Activated naive CD8-positive, alpha-beta T cell treated with anti-CD3 and anti-CD28 coated beads, Interleukin-2, amount 50 U/mL, for 24 hours (primary cell): ENCODE data around the gene SLC24A4.

Experiments used
- ATAC-seq: fragments of 150-1000 bp; cut with Tn5 transposase; one replicate; pipeline ENCODE4 v1.10.0; 2021
- DNase-seq: peaks from one replicate; pipeline ENCODE4 v3.0.0; 2021
- H3K27ac Mint-ChIP-seq: one replicate; pipeline ENCODE4 v1.8.0; 2021; ENCODE audit warnings: mild to moderate bottlenecking, mixed read lengths
- H3K27me3 Mint-ChIP-seq: one replicate; pipeline ENCODE4 v1.8.0; 2021; ENCODE audit warnings: mixed read lengths
- H3K36me3 Mint-ChIP-seq: one replicate; pipeline ENCODE4 v1.8.0; 2021; ENCODE audit warnings: low read depth, mixed read lengths
- H3K4me1 Mint-ChIP-seq: one replicate; pipeline ENCODE4 v1.8.0; 2021; ENCODE audit warnings: mixed read lengths
- H3K4me3 Mint-ChIP-seq: one replicate; pipeline ENCODE4 v1.8.0; 2021; ENCODE audit warnings: mild to moderate bottlenecking, moderate library complexity, mixed read lengths
- H3K9me3 Mint-ChIP-seq: one replicate; pipeline ENCODE4 v1.8.0; 2021; ENCODE audit warnings: mixed read lengths

The SLC24A4 gene

DNA sequence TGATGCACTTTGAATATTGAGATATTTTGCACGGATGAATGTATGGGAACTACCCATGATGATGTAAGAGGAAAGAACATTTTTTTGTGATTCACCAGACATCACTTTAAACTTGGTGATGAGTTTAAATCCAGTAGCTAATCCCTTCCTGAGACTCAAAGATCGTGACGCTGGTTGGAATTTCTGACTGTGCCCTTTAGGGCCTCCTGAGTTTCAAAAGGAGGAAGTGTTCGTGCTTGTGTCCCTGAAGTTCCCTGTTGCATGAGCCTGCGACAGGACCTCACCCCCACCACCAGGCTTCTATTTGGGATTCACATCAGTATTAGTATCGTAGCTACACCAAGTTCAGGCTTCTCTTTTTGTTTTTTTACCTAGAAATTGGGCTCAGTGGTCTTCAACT lies 172.1 kb downstream of the SLC24A4 start:
- no peak overlapping the region for H3K4me3 Mint-ChIP-seq
- no peak for DNase-seq
- H3K4me1 Mint-ChIP-seq: peaks cover 9% of the 10 kb centered on the region
- no peaks in the 10 kb centered on the region for H3K9me3 Mint-ChIP-seq
- no peaks in the 10 kb centered on the region for H3K36me3 Mint-ChIP-seq
- H3K27ac Mint-ChIP-seq: no peak overlapping the region
- no peaks in the 10 kb centered on the region for H3K27me3 Mint-ChIP-seq
- ATAC-seq: no peak

DNA sequence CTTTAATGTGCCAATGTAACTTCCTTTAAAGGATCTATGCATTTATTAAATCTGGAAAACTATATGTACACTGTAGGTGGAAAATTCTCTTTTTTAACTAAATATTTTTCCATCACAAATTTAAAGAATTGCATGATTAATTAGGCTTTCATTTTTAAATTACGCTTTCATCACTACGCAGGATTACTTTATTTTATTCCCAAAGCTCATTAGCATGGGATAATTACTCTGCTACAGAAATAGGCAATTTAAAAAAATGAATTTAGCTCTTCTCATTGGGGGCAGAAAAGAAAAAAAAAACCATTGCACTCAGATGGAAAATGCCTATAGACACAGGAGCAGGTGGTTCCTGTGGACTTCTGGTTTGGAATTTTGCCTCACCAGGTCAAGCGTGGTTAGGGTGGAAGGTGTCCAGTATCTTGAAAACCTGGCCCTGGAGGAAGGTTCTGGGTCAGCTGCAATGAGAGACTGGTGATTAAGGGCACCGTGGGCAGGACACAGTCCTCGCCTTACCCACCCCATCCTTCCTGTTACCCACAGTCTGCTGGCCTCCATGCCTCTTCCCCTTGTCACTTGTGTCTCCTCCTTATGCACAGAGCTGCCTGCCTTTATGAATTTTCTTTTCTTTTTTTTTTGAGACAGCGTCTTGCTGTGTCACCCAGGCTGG lies 173.4 kb downstream of the SLC24A4 start:
- H3K27ac Mint-ChIP-seq: no peak overlapping the region
- DNase-seq (no peak), ATAC-seq (no peak)
- H3K36me3 Mint-ChIP-seq: no peaks in the 10 kb centered on the region
- H3K27me3 Mint-ChIP-seq: no peaks in the 10 kb centered on the region
- H3K9me3 Mint-ChIP-seq: no peaks in the 10 kb centered on the region
- H3K4me3 Mint-ChIP-seq: no peak overlapping the region
- peaks cover 9% of the 10 kb centered on the region for H3K4me1 Mint-ChIP-seq

DNA sequence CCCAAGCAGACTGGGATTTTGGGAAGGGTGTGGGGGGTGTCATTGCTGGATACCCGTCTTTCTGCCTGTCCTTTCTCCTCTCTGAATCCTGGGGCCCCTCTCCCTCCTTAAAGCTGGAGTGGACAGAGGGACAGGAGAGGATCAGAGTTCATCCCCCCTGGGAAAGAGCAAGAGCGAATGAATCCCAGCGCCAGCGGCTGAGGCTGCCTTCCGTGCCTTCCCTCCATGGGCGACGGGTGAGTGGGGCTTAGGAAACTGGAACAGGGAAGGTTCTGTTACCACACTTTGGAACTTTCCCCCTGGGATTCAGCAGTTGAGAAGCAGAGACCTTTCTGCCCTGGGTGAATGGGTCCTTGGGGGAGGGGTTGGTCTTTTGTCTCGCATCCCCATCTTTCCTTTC lies 174.4 kb downstream of the SLC24A4 start:
- Mint-ChIP-seq H3K27ac (no peak overlapping the region), H3K36me3 (no peaks in the 10 kb centered on the region), H3K4me3 (no peak overlapping the region), H3K4me1 (peaks cover 9% of the 10 kb centered on the region), H3K9me3 (no peaks in the 10 kb centered on the region), H3K27me3 (no peaks in the 10 kb centered on the region)
- DNase-seq (no peak), ATAC-seq (no peak)

DNA sequence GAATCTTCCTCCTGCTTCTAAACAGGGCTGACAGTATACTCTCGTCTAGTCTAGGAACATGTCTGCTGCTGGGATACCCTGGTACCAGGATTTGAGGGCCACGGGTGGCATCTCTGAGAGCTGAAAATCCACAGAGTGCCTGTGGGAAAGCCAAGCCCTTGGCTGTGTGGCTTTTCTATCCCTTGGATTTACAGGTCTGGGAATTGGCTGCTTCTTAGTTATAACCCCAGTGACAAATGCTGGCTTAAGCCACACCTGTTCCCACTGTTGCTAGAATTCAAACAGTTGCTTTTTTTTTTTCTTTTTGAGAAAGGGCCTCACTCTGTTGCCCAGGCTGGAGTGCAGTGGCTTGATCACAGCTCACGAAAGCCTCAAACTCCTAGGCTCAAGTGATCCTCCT lies 176.3 kb downstream of the SLC24A4 start:
- no peaks in the 10 kb centered on the region for H3K36me3 Mint-ChIP-seq
- ATAC-seq (no peak), DNase-seq (no peak)
- no peak overlapping the region for H3K4me3 Mint-ChIP-seq
- H3K27ac Mint-ChIP-seq: no peak overlapping the region
- peaks cover 9% of the 10 kb centered on the region for H3K4me1 Mint-ChIP-seq
- H3K27me3 Mint-ChIP-seq: no peaks in the 10 kb centered on the region
- no peaks in the 10 kb centered on the region for H3K9me3 Mint-ChIP-seq

DNA sequence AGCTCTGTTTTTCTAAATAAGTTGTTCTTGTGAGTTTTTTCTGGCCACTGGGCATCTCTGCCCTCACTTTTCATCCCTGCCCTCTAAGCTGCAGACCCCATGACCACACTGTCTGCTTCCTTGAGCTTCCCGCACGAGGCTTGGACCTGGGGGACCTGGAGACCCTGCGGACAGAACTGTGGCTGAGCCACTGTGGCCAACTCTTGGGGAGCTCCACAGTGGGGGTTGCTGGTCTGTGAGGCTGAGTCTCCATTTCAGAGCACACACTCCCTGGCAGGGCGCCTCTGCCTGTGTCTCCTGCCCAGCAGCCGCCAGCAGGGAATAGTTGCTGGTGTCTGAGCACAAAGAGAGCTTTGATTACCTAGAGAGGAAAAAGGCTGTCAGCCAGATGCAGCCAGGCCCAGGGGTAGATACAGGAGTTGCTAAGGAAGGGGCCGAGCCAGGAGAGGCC lies 177.6 kb downstream of the SLC24A4 start:
- Mint-ChIP-seq H3K27ac (no peak overlapping the region), H3K27me3 (no peaks in the 10 kb centered on the region), H3K4me1 (peaks cover 3% of the 10 kb centered on the region), H3K4me3 (no peak overlapping the region), H3K9me3 (no peaks in the 10 kb centered on the region), H3K36me3 (no peaks in the 10 kb centered on the region)
- ATAC-seq (no peak), DNase-seq (no peak)

DNA sequence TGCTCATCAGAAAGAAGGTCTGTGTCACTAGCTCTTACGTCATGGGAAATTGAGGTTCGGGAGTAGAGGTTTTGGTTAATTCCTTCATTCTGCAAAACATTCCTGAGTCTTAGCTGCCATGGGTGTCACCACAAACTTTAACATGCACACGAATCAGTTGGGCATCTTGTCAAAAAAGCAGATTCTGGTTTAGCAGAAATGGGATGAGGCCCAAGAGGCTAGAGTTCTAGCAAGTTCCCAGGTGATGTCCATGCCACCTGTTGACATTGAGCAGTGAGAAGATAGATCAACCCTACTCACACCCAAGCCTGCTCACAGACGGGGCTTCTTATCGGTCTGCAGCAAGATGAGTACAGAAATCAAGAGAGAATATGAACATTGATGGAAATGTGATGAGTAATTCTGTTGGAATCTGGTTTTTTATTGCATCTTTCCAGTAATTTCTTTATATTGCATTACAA lies 179.0 kb downstream of the SLC24A4 start:
- Mint-ChIP-seq H3K27ac (no peak overlapping the region), H3K4me1 (peaks cover 8% of the 10 kb centered on the region), H3K27me3 (no peaks in the 10 kb centered on the region), H3K4me3 (no peak overlapping the region), H3K9me3 (no peaks in the 10 kb centered on the region), H3K36me3 (no peaks in the 10 kb centered on the region)
- ATAC-seq: no peak
- DNase-seq: no peak

DNA sequence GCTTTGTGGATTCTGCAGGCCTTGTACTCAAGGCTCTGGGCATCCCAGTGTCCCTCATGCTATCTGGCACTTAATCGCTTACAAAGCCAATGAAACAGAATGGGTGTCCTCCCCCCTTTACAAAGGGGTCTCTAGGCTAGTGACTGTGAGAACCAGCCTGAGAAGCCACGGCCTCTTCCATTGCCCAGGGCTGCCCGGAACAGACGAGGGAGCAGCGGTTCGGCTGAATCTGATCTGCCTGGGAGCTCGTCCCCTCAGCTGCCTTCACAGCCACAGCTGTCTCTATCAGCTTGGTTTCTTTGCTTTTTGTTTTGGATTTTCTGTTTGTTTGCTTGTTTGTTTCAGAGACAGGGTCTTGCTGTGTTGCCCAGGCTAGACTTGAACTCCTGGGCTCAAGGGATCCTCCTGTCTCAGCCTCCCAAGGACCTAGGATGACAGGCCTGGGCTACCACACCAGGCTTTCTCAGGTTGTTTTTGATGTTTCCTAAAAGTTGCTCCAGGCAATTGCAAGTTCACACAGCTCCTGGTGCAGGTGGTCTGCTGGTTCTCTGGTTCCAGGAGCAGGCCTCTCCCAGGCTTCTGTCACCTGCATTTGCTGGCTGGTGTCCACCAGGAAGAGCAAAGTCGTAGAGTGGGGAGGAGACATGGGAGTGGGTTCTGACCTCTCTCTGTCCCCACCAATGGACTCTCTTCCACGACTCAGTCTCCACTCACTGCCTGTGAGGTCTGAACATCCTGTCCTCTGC lies 179.7 kb downstream of the SLC24A4 start:
- Mint-ChIP-seq H3K27me3 (no peaks in the 10 kb centered on the region), H3K4me3 (no peak overlapping the region), H3K9me3 (no peaks in the 10 kb centered on the region), H3K4me1 (peaks cover 15% of the 10 kb centered on the region), H3K36me3 (no peaks in the 10 kb centered on the region), H3K27ac (no peak overlapping the region)
- ATAC-seq: no peak
- no peak for DNase-seq

DNA sequence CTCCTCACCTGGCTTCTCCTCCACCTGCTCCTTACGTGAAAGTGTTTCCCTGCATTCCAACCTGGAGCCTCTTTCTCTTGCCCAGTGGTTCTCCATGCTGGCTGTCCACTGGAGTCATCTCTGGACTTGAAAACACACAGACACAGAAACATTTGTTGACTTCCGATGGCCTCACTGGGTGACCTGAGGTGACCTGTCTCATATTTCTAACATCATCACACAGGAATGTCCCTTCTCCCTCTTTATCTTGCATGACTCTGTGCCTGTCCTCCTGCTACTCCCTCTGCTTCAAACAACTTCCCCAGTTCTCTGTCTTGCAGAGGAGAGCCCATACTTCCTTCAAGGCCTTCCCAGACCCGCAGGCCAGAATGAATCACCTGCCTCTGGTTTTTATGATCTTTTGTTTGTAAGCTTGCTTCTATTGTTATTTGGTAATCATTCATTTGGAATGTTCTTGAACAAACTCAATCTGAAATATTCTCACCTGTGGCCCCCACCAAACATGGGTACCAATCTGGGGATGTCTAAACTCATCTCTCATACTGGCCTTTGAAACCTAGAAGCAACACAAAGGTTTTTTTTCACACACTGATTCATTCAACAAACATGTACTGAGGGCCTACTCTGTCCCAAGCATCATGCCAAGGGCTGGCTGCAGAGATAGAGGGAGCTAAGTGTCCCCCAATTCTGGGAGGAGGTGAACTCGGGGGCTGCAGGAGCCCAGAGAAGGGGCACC lies 181.0 kb downstream of the SLC24A4 start:
- no peak overlapping the region for H3K27ac Mint-ChIP-seq
- no peak for DNase-seq
- ATAC-seq: no peak
- no peaks in the 10 kb centered on the region for H3K36me3 Mint-ChIP-seq
- H3K27me3 Mint-ChIP-seq: no peaks in the 10 kb centered on the region
- no peaks in the 10 kb centered on the region for H3K9me3 Mint-ChIP-seq
- H3K4me1 Mint-ChIP-seq: peaks cover 15% of the 10 kb centered on the region
- no peak overlapping the region for H3K4me3 Mint-ChIP-seq

DNA sequence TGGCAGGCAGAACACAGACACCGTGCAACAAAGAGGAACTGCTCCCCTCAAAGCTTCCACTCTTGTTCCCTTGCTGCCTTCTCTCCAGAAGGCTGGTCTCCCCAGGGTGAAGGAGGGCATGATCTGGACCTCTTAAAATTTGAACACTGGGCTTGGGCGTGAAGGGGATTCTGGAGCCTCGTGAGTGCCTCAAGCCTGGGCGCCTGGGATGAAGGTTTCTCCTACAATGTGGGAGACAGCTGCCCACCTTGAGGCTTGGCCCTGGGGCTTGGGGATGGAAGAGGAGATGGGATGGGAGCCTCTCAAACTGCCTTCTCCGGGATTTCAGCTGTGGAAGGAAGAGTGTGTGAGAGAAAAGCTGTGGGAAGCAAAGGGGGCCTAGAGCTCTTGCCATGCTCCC lies 182.9 kb downstream of the SLC24A4 start:
- DNase-seq: no peak
- no peak for ATAC-seq
- Mint-ChIP-seq H3K4me1 (peaks cover 15% of the 10 kb centered on the region), H3K27ac (no peak overlapping the region), H3K27me3 (no peaks in the 10 kb centered on the region), H3K4me3 (no peak overlapping the region), H3K9me3 (no peaks in the 10 kb centered on the region), H3K36me3 (no peaks in the 10 kb centered on the region)

DNA sequence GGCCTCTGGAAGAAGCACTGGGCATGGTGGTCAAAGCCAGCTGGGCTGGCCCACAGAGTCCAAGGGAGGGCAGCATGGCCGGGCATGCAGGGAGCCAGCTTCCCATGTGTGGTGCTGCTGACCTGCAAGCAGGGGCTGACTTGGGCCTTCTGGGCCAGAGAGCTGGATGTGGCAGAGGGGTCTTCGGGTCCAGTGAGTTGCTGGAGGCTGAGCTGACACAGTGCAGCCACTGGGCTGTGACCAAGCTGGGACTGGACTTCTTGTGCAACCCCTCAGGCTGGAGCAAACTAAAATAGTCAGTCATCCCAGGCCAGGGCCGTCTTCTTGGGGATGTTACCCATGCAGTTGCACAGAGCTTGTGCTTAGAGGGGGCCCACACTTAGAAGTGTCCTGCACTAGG lies 183.3 kb downstream of the SLC24A4 start:
- ATAC-seq (no peak), DNase-seq (no peak)
- no peak overlapping the region for H3K4me3 Mint-ChIP-seq
- no peaks in the 10 kb centered on the region for H3K36me3 Mint-ChIP-seq
- H3K9me3 Mint-ChIP-seq: no peaks in the 10 kb centered on the region
- H3K4me1 Mint-ChIP-seq: peaks cover 15% of the 10 kb centered on the region
- H3K27ac Mint-ChIP-seq: no peak overlapping the region
- no peaks in the 10 kb centered on the region for H3K27me3 Mint-ChIP-seq

DNA sequence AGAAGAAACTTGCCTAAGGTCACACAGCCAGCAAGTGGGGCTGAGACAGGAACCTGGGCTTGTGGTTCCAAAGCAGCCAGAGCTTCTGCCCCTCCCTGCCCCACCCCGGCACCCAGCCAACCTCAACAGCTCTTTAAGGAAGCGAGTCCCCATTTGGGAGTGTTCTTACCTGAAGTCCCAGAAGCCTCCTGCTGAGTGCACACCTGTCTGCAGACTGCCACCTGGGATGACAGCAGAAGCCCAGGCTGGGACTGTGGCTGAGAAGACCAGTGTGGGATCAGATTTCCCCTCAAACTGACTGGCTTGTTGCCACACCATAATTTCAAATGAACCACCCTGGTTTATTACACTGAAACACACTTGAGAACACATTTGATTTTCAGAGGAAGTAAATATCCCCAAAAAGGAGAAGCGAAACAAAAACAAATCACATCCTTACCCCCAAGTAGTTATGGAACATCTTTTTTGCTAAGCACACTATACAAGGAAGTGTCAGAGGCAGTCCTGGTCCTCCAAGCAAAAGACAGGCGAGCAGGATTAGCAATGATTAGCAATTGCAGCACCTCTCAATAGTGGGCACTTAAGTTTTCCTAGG lies 184.3 kb downstream of the SLC24A4 start:
- Mint-ChIP-seq H3K27ac (no peak overlapping the region), H3K4me1 (peaks cover 22% of the 10 kb centered on the region), H3K27me3 (no peaks in the 10 kb centered on the region), H3K4me3 (no peak overlapping the region), H3K9me3 (no peaks in the 10 kb centered on the region), H3K36me3 (no peaks in the 10 kb centered on the region)
- DNase-seq: no peak
- ATAC-seq: no peak

DNA sequence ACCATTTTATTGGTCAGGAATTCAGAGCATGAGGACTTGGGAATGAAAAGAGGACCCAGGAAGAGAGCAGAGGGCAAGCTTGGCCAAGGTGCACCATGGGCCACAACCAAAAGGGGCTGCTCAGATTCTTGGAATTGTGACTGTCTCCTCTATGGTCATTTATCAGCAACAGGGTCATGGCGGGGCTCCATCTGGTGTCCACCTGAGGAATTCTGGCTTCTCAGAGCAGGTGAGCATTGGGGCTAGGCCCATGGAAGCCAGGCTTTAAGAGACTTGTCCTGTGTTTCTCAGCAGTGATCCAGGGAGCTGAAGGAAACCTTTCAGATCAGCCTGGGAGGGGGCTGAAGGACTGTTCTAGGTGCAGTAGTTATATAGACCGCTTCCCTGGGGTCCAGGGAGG lies 188.0 kb downstream of the SLC24A4 start:
- peaks cover 37% of the 10 kb centered on the region for H3K4me1 Mint-ChIP-seq
- DNase-seq: no peak
- H3K36me3 Mint-ChIP-seq: peaks cover 2% of the 10 kb centered on the region
- no peaks in the 10 kb centered on the region for H3K9me3 Mint-ChIP-seq
- no peak for ATAC-seq
- H3K4me3 Mint-ChIP-seq: no peak overlapping the region
- no peaks in the 10 kb centered on the region for H3K27me3 Mint-ChIP-seq
- no peak overlapping the region for H3K27ac Mint-ChIP-seq

DNA sequence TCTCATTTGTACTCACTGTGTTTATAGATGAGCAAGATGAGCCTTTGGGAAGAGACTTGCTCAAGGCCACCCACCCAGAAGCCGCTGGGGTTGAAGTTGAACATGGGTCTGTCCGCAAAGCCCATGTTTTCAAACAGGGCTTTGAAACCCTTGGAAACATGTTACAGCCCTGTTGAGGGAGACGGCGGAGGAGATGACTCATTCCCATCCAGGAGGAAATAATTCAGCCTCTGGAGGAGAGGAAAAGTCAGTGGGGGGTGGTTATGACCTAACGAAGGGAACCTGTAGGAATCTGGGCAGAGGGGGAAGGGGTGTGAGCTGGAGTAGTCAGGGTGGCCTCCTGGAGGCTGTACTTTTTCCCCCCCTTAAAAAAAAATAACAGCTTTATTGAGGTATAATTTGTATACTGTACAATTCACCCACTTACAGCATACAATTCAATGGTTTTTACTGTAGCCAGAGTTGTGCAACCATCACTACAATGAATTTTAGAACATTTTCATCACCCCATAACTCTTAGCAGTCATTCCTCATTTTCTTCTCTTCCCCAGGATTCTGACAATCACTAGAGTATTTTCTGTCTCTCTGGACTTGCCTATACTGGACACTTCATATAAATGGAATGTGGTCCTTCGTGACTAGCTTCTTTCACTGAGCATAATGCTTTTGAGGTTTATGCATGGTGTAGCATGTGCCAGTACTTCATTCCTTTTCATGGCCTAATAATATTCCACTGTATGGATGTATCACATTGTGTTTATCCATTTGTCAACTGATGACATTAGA lies 188.7 kb downstream of the SLC24A4 start:
- Mint-ChIP-seq H3K27ac (no peak overlapping the region), H3K36me3 (peaks cover 2% of the 10 kb centered on the region), H3K27me3 (no peaks in the 10 kb centered on the region), H3K4me3 (no peak overlapping the region), H3K4me1 (peaks cover 42% of the 10 kb centered on the region), H3K9me3 (no peaks in the 10 kb centered on the region)
- DNase-seq: no peak
- ATAC-seq: no peak

DNA sequence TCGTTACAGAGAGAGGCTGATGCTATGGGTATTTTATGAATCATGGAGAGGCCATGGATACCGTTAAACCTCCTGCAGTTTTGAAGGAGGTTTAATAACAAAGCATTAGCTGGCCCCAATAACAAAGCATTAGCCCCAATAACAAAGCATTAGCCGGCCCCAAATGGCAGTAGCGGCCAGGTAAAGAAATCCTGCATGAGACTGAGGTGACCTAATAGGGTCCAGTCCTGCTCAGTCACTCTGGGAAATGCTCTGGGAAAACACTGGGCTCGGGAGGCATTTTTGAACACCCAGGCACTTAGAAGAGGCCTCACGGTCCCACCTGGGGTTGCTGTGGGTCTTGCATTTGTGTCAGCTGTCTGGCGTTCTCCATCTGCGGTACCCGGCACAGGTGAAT lies 189.8 kb downstream of the SLC24A4 start:
- peaks cover 6% of the 10 kb centered on the region for H3K36me3 Mint-ChIP-seq
- H3K9me3 Mint-ChIP-seq: no peaks in the 10 kb centered on the region
- no peaks in the 10 kb centered on the region for H3K27me3 Mint-ChIP-seq
- DNase-seq (no peak), ATAC-seq (no peak)
- H3K27ac Mint-ChIP-seq: peak overlapping the region; percentile 72
- peak overlapping the region; percentile 77 for H3K4me3 Mint-ChIP-seq
- peaks cover 44% of the 10 kb centered on the region for H3K4me1 Mint-ChIP-seq
